Hepatocyte (in vitro differentiated cells): ENCODE data around the gene WNT4. TPM values are rescaled to one million over a fixed set of nuclear protein-coding genes. Genes with fewer than 3 reads are reported as not detected.

Source experiments
- DNase-seq: peaks from one replicate; pipeline ENCODE4 v3.0.0-alpha.2; 2016; ENCODE audit warnings: low spot score
- H2AFZ ChIP-seq: fragments of 200-600 bp; sonication (generic); 2 replicates; pipeline ENCODE4 v1.6.0; 2016; ENCODE audit warnings: antibody characterized with exemption, mild to moderate bottlenecking
- H3K27ac ChIP-seq: fragments of 200-600 bp; sonication (generic); 2 replicates; pipeline ENCODE4 v1.5.1; 2016; ENCODE audit warnings: mild to moderate bottlenecking
- H3K27me3 ChIP-seq: fragments of 200-600 bp; sonication (generic); 2 replicates; pipeline ENCODE4 v1.6.1; 2016
- H3K36me3 ChIP-seq: fragments of 200-600 bp; sonication (generic); replicated peaks from 2 replicates; pipeline ENCODE4 v1.5.1; 2016; ENCODE audit warnings: low read depth; ENCODE audit not compliant: insufficient read depth
- H3K4me1 ChIP-seq: fragments of 200-600 bp; sonication (generic); 2 replicates; pipeline ENCODE4 v1.5.1; 2016; ENCODE audit warnings: mild to moderate bottlenecking, moderate library complexity; ENCODE audit not compliant: insufficient read depth
- H3K4me2 ChIP-seq: fragments of 200-600 bp; sonication (generic); 2 replicates; pipeline ENCODE4 v1.6.0; 2016
- H3K4me3 ChIP-seq: fragments of 200-600 bp; sonication (generic); 2 replicates; pipeline ENCODE4 v1.5.1; 2016; ENCODE audit warnings: mild to moderate bottlenecking
- H3K79me2 ChIP-seq: fragments of 200-600 bp; sonication (generic); 2 replicates; pipeline ENCODE4 v1.6.0; 2017; ENCODE audit warnings: mild to moderate bottlenecking
- H3K9me2 ChIP-seq: fragments of 200-600 bp; sonication (generic); replicated peaks from 2 replicates; pipeline ENCODE4 v1.6.0; 2017; ENCODE audit warnings: mild to moderate bottlenecking; ENCODE audit not compliant: insufficient read depth
- H3K9me3 ChIP-seq: fragments of 200-600 bp; sonication (generic); 2 replicates; pipeline ENCODE4 v1.5.1; 2016; ENCODE audit warnings: low read depth, mild to moderate bottlenecking
- H4K20me1 ChIP-seq: fragments of 200-600 bp; sonication (generic); 2 replicates; pipeline ENCODE4 v1.6.0; 2016; ENCODE audit warnings: mild to moderate bottlenecking; ENCODE audit not compliant: insufficient read depth, poor library complexity, severe bottlenecking
- CTCF ChIP-seq: fragments of 200-600 bp; sonication (generic); IDR thresholded peaks from 2 replicates; pipeline ENCODE4 v1.5.1; 2016; ENCODE audit warnings: antibody characterized with exemption, mild to moderate bottlenecking; ENCODE audit not compliant: poor library complexity
- EZH2 ChIP-seq: fragments of 200-600 bp; sonication (generic); IDR thresholded peaks from 2 replicates; pipeline ENCODE4 v1.6.1; 2016; ENCODE audit warnings: antibody characterized with exemption, mild to moderate bottlenecking, borderline replicate concordance
- EZH2phosphoT487 ChIP-seq: fragments of 200-600 bp; sonication (generic); IDR thresholded peaks from one replicate; pipeline ENCODE4 v1.6.1; 2018; ENCODE audit warnings: antibody characterized with exemption, mild to moderate bottlenecking, low read depth, moderate library complexity; ENCODE audit not compliant: unreplicated experiment, severe bottlenecking
- WGBS: methylation state at CpG from one replicate; pipeline ENCODE4 v1.1.6; 2016; ENCODE audit warnings: low lambda C conversion rate; ENCODE audit errors: missing lambda C conversion rate; 5-methylcytosine and 5-hydroxymethylcytosine counted together
- polyA plus RNA-seq: library from polyadenylated mRNA; unstranded; fragments of >200 nt; fragmentation: Nextera tagmentation; extraction: Ambion mirVana; gene quantifications from 2 replicates; pipeline ENCODE4 v1.2.1, GENCODE V29; 2016
- total RNA-seq: library from RNA; depleted of rRNA; stranded (reverse); fragments of >200 nt; gene quantifications from 2 replicates; pipeline ENCODE4 v1.2.3, GENCODE V29; 2014

The WNT4 gene
- total and polyA plus RNA-seq, 2 experiments from 2014 or later: 1.7 to 5.1 TPM

DNA sequence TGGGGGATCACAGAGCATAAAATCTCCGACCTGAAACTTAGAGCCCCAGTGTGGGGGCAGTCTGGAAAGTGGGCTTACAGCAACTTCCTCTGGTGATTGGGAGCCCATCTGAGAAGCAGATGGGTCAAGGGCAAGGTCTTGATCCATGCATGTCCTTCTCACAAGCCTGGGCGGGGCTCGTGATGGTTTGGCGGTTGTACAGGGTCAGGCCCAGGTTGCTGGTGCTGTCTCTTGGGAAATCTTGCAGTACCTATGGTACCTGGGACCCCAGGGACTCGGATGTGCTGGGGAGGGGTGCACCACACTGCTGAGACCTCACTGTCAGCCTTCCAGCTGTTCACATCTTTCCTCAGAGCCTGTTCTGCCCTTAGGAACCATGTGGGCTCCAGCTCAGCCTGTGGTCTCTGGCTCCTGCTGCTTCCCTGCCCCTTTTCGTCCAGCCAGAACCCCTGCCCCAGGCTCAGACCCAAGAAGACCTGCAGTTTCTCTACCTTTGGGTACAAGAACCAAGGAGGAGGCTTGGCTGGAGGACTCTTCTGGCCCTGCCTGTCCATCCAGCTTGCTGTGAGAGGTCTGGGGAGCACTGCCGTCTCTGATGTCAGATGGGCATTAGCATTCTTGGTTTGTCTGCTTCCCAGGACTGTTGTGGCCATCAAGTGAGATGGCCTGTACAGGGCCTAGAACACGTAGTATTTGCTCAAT is 24.5 kb downstream of the WNT4 start:
- no peak for DNase-seq
- Histone ChIP-seq H3K4me2 (no peak overlapping the region), H3K27ac (no peak overlapping the region), H3K4me3 (no peak overlapping the region), H3K4me1 (peaks cover 12% of the 10 kb centered on the region), H3K79me2 (peaks cover 7% of the 10 kb centered on the region), H3K27me3 (no peaks in the 10 kb centered on the region), H4K20me1 (peaks cover 19% of the 10 kb centered on the region), H3K9me3 (no peaks in the 10 kb centered on the region), H3K9me2 (no peaks in the 10 kb centered on the region), H2AFZ (no peak overlapping the region), H3K36me3 (no peaks in the 10 kb centered on the region)
- 80% methylated on average over 8 of the region's 8 CpGs for WGBS
- TF ChIP-seq EZH2phosphoT487: no peak
- no peak for TF ChIP-seq CTCF
- no peak for TF ChIP-seq EZH2

GRCh38 chr1:22117851-22118250 is 25.0 kb downstream of the WNT4 start:
- no peak overlapping the region for H3K4me2 ChIP-seq
- H3K9me3 ChIP-seq: no peaks in the 10 kb centered on the region
- no peaks in the 10 kb centered on the region for H3K36me3 ChIP-seq
- TF ChIP-seq CTCF (no peak), EZH2 (no peak), EZH2phosphoT487 (no peak)
- no peak for DNase-seq
- WGBS: 92% methylated on average over 5 of the region's 5 CpGs
- H3K27ac ChIP-seq: no peak overlapping the region
- H3K4me1 ChIP-seq: peaks cover 12% of the 10 kb centered on the region
- peaks cover 7% of the 10 kb centered on the region for H3K79me2 ChIP-seq
- H3K4me3 ChIP-seq: no peak overlapping the region
- H4K20me1 ChIP-seq: peaks cover 23% of the 10 kb centered on the region
- H3K9me2 ChIP-seq: no peaks in the 10 kb centered on the region
- H2AFZ ChIP-seq: no peak overlapping the region
- no peaks in the 10 kb centered on the region for H3K27me3 ChIP-seq

GRCh38 chr1:22117238-22117637 is 25.7 kb downstream of the WNT4 start:
- H3K27ac ChIP-seq: no peak overlapping the region
- peaks cover 26% of the 10 kb centered on the region for H4K20me1 ChIP-seq
- H3K27me3 ChIP-seq: no peaks in the 10 kb centered on the region
- no peaks in the 10 kb centered on the region for H3K9me3 ChIP-seq
- H3K4me2 ChIP-seq: no peak overlapping the region
- DNase-seq: no peak
- no peak overlapping the region for H3K4me3 ChIP-seq
- H3K36me3 ChIP-seq: no peaks in the 10 kb centered on the region
- peaks cover 10% of the 10 kb centered on the region for H3K79me2 ChIP-seq
- H2AFZ ChIP-seq: no peak overlapping the region
- H3K9me2 ChIP-seq: no peaks in the 10 kb centered on the region
- TF ChIP-seq CTCF: no peak
- no peak for TF ChIP-seq EZH2phosphoT487
- no peak for TF ChIP-seq EZH2
- peaks cover 12% of the 10 kb centered on the region for H3K4me1 ChIP-seq
- WGBS: 90% methylated on average over 4 of the region's 4 CpGs
